ENCODE data around the gene CALD1. TPM values are rescaled to one million over a fixed set of nuclear protein-coding genes. Genes with fewer than 3 reads are reported as not detected.

CALD1 gene
- total RNA-seq, 1 experiment from 2014 or later = 22.1 TPM

DNA sequence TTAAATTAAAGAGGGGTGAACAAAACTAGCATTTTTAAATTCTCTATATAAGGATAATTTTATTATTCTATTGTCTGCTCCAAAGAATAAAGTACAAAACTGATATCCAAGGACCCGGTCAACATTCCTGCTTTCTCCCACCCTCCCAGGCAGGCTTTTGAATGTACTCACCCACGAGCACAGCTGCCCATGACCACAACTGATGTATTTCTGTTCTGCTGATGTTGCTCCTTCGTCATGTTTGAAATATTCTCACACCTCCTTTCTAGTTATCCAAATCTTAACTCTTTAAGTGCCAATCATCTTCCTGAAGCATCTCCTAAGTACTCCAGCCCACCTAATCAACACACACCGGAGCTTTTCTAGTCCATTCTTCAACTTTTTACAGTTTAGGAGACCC is 46.7 kb downstream of the CALD1 start:
- Histone ChIP-seq H3K4me1 (ENCODE audit: insufficient read depth, low read length) (no peaks in the 10 kb centered on the region), H3K27ac (ENCODE audit: low read length) (no peak overlapping the region), H3K4me2 (ENCODE audit: low read length) (no peak overlapping the region), H3K79me2 (ENCODE audit: low read length) (no peaks in the 10 kb centered on the region), H3K4me3 (ENCODE audit: low read length) (no peak overlapping the region), H3K36me3 (ENCODE audit: low read depth, low read length) (no peaks in the 10 kb centered on the region), H3K9me2 (replicated peaks; ENCODE audit: low read length) (no peaks in the 10 kb centered on the region), H3K27me3 (ENCODE audit: low read length) (no peaks in the 10 kb centered on the region), H2AFZ (ENCODE audit: low read length) (no peak overlapping the region), H3K9me3 (ENCODE audit: low read length) (no peaks in the 10 kb centered on the region), H3F3A (ENCODE audit: low read length, unreplicated experiment) (no peaks in the 10 kb centered on the region), H4K20me1 (ENCODE audit: low read length) (no peaks in the 10 kb centered on the region), H3K9ac (ENCODE audit: low read length) (no peak overlapping the region)
- ChIA-PET CTCF (no interaction called here), POLR2A (ENCODE audit: unreplicated experiment) (no interaction called here)
- no peak for DNase-seq
- BruUV-seq (replicated peaks) = no TSS peak
- TF ChIP-seq EZH2 (IDR thresholded peaks at IDR 0.05; ENCODE audit: low read length, unreplicated experiment) (no peak), EZH2phosphoT487 (IDR thresholded peaks at IDR 0.05; ENCODE audit: borderline replicate concordance, low read length) (no peak)
- TF ChIP-seq, protein P1, sequence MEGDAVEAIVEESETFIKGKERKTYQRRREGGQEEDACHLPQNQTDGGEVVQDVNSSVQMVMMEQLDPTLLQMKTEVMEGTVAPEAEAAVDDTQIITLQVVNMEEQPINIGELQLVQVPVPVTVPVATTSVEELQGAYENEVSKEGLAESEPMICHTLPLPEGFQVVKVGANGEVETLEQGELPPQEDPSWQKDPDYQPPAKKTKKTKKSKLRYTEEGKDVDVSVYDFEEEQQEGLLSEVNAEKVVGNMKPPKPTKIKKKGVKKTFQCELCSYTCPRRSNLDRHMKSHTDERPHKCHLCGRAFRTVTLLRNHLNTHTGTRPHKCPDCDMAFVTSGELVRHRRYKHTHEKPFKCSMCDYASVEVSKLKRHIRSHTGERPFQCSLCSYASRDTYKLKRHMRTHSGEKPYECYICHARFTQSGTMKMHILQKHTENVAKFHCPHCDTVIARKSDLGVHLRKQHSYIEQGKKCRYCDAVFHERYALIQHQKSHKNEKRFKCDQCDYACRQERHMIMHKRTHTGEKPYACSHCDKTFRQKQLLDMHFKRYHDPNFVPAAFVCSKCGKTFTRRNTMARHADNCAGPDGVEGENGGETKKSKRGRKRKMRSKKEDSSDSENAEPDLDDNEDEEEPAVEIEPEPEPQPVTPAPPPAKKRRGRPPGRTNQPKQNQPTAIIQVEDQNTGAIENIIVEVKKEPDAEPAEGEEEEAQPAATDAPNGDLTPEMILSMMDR (conservative IDR thresholded peaks at IDR 0.05; ENCODE audit: low read depth, low read length) = no peak
- intact Hi-C loops (cut with micrococcal nuclease) = no loop called here
- no peak for ATAC-seq

DNA sequence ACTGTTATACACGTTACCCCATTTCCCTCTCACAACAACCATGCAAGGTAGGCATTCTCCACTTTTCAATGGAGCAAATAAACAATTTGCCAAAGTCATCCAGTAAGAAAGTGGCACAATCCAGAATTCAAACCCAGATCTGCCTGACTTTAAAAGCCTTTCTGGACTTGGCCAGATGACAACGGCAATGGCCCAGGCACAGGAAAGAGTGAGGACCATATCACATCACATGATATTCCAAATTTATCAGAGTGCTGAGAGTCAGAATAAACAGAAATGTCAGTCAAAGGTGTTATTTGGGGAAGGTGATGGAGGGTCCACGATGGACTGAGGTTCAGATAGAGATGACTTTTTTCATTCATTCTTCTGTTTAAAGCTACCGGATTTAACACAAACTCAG is 48.0 kb downstream of the CALD1 start:
- ChIA-PET POLR2A (ENCODE audit: unreplicated experiment) (no interaction called here), CTCF (no interaction called here)
- TF ChIP-seq EZH2 (IDR thresholded peaks at IDR 0.05; ENCODE audit: low read length, unreplicated experiment) (no peak), EZH2phosphoT487 (IDR thresholded peaks at IDR 0.05; ENCODE audit: borderline replicate concordance, low read length) (no peak)
- TF ChIP-seq, protein P1 (conservative IDR thresholded peaks at IDR 0.05; ENCODE audit: low read depth, low read length) = no peak
- Histone ChIP-seq H2AFZ (ENCODE audit: low read length) (no peak overlapping the region), H3K9ac (ENCODE audit: low read length) (no peak overlapping the region), H4K20me1 (ENCODE audit: low read length) (no peaks in the 10 kb centered on the region), H3K27ac (ENCODE audit: low read length) (no peak overlapping the region), H3K4me1 (ENCODE audit: insufficient read depth, low read length) (no peaks in the 10 kb centered on the region), H3K4me2 (ENCODE audit: low read length) (no peak overlapping the region), H3K9me3 (ENCODE audit: low read length) (no peaks in the 10 kb centered on the region), H3K36me3 (ENCODE audit: low read depth, low read length) (no peaks in the 10 kb centered on the region), H3F3A (ENCODE audit: low read length, unreplicated experiment) (no peaks in the 10 kb centered on the region), H3K9me2 (replicated peaks; ENCODE audit: low read length) (no peaks in the 10 kb centered on the region), H3K4me3 (ENCODE audit: low read length) (no peak overlapping the region), H3K27me3 (ENCODE audit: low read length) (no peaks in the 10 kb centered on the region), H3K79me2 (ENCODE audit: low read length) (no peaks in the 10 kb centered on the region)
- DNase-seq (no peak), ATAC-seq (no peak)
- no TSS peak for BruUV-seq (replicated peaks)
- intact Hi-C loops (cut with micrococcal nuclease) = no loop called here

DNA sequence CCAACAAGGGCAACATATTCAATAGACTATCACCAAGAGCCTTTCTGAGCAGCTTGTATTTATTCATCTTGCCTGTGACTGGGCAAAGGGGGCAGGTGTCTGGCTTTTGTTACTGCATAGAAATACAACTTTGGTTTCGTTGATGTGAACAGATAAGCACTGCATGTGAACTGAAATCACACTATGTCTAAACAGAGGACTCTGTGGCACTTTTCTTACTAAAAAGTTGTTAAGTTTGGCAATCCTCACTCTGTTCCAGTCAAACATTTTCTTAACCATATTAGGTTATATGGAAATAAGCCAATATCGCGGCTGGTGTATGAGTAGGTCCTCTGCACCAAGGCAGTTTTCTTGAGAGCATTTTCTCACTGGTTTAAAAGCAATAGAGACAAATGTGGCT is 48.5 kb downstream of the CALD1 start:
- no peaks in the 10 kb centered on the region for H3K4me1 ChIP-seq (ENCODE audit: insufficient read depth, low read length)
- TF ChIP-seq EZH2 (IDR thresholded peaks at IDR 0.05; ENCODE audit: low read length, unreplicated experiment) = no peak
- no peak for TF ChIP-seq EZH2phosphoT487 (IDR thresholded peaks at IDR 0.05; ENCODE audit: borderline replicate concordance, low read length)
- TF ChIP-seq, protein P1 (conservative IDR thresholded peaks at IDR 0.05; ENCODE audit: low read depth, low read length) = no peak
- ATAC-seq (no peak), DNase-seq (no peak)
- intact Hi-C loops (cut with micrococcal nuclease) = no loop called here
- H3K4me3 ChIP-seq (ENCODE audit: low read length) = no peak overlapping the region
- H4K20me1 ChIP-seq (ENCODE audit: low read length) = no peaks in the 10 kb centered on the region
- H3F3A ChIP-seq (ENCODE audit: low read length, unreplicated experiment) = no peaks in the 10 kb centered on the region
- BruUV-seq (replicated peaks) = no TSS peak
- no peak overlapping the region for H3K27ac ChIP-seq (ENCODE audit: low read length)
- no peaks in the 10 kb centered on the region for H3K79me2 ChIP-seq (ENCODE audit: low read length)
- no peaks in the 10 kb centered on the region for H3K9me3 ChIP-seq (ENCODE audit: low read length)
- CTCF ChIA-PET = no interaction called here
- H2AFZ ChIP-seq (ENCODE audit: low read length) = no peak overlapping the region
- no peak overlapping the region for H3K9ac ChIP-seq (ENCODE audit: low read length)
- H3K9me2 ChIP-seq (replicated peaks; ENCODE audit: low read length) = no peaks in the 10 kb centered on the region
- no peaks in the 10 kb centered on the region for H3K27me3 ChIP-seq (ENCODE audit: low read length)
- no peaks in the 10 kb centered on the region for H3K36me3 ChIP-seq (ENCODE audit: low read depth, low read length)
- H3K4me2 ChIP-seq (ENCODE audit: low read length) = no peak overlapping the region
- POLR2A ChIA-PET (ENCODE audit: unreplicated experiment) = no interaction called here

Data from PC-3 (cell line).